ENCODE measurements around the gene TLR6. TPM values are rescaled to one million over a fixed set of nuclear protein-coding genes. Genes with fewer than 3 reads are reported as not detected.

Gene TLR6
- total RNA-seq, 1 experiment from 2014 or later, result 0.68 TPM

DNA sequence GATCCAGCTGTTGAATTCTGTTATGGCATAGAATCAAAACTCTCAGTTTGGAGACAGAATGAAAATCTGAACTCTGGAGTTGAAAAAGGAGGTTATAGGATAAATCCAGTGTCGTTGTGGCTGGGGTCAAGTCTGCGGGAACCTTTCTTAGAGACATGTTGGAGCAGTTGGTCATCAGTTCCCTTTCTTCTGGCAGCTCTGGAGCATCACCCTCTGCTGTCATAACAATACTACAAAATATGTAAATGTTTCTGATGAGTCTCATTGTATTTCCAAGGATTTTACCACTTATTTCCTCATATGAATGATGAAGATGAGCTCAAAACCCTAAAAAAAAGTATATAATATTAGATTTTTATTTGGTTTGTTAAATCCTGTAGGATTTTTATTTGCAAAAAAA, 81.3 kb downstream of the TLR6 start:
- DNase-seq, result no peak
- H3K9me3 Mint-ChIP-seq (ENCODE audit: low read depth, unreplicated experiment), result peaks cover 4% of the 10 kb centered on the region
- H3K4me3 Mint-ChIP-seq (ENCODE audit: low read depth, unreplicated experiment), result no peak overlapping the region
- no peak overlapping the region for H3K27ac Mint-ChIP-seq (ENCODE audit: unreplicated experiment)
- H3K4me1 Mint-ChIP-seq (ENCODE audit: low read depth, unreplicated experiment), result no peaks in the 10 kb centered on the region
- H3K36me3 Mint-ChIP-seq (ENCODE audit: insufficient read depth, unreplicated experiment), result no peaks in the 10 kb centered on the region
- no TSS peak for BruUV-seq (replicated peaks)
- intact Hi-C loops (cut with micrococcal nuclease; ENCODE audit: unreplicated experiment), result no loop called here
- TF ChIP-seq CTCF (IDR thresholded peaks at IDR 0.05; ENCODE audit: unreplicated experiment), result no peak
- CTCF ChIA-PET, result no interaction called here
- no peaks in the 10 kb centered on the region for H3K27me3 Mint-ChIP-seq (ENCODE audit: unreplicated experiment)

GRCh38 chr4:38774181-38774955, 82.2 kb downstream of the TLR6 start:
- Mint-ChIP-seq H3K27ac (ENCODE audit: unreplicated experiment) (no peak overlapping the region), H3K4me3 (ENCODE audit: low read depth, unreplicated experiment) (no peak overlapping the region), H3K9me3 (ENCODE audit: low read depth, unreplicated experiment) (peaks cover 4% of the 10 kb centered on the region), H3K4me1 (ENCODE audit: low read depth, unreplicated experiment) (no peaks in the 10 kb centered on the region), H3K36me3 (ENCODE audit: insufficient read depth, unreplicated experiment) (no peaks in the 10 kb centered on the region), H3K27me3 (ENCODE audit: unreplicated experiment) (no peaks in the 10 kb centered on the region)
- BruUV-seq (replicated peaks), result no TSS peak
- no peak for TF ChIP-seq CTCF (IDR thresholded peaks at IDR 0.05; ENCODE audit: unreplicated experiment)
- CTCF ChIA-PET, result no interaction called here
- no peak for DNase-seq
- intact Hi-C loops (cut with micrococcal nuclease; ENCODE audit: unreplicated experiment), result no loop called here

Small RNA genes within 50 kb of the gene (microRNA-seq; reads per million reads assigned to microRNA genes)
- gene MIR574, result 59.4 reads per million, percentile 58 among the genes with 10 or more reads in this experiment

Other genes starting within 250 kb of the TLR6 start
- gene KLF3, start 192.6 kb downstream of the TLR6 start, total RNA-seq (2022), result 49.9 and 56.6 TPM in 2 replicates
- not detected in 2 replicates for gene TLR10, start 73.8 kb downstream of the TLR6 start, total RNA-seq (2022)
- 1.1 and 1.3 TPM in 2 replicates for gene TLR1, start 52.0 kb downstream of the TLR6 start, total RNA-seq (2022)
- 18.5 and 22.1 TPM in 2 replicates for gene FAM114A1, start 11.0 kb upstream of the TLR6 start, total RNA-seq (2022)
- 10.4 and 14.1 TPM in 2 replicates for gene TMEM156, start 175.6 kb upstream of the TLR6 start, total RNA-seq (2022)
- gene KLHL5, start 205.4 kb upstream of the TLR6 start, total RNA-seq (2022), result 38.9 and 57.4 TPM in 2 replicates

Data from Calu3 (cell line).